GM19452 (cell line): Measurements from ENCODE around the gene NES.
"Not testable (repeated sequence)": the region's sequence is repeated elsewhere in the genome, so short reads cannot be mapped to it uniquely, and the experiment has no call there.

Experiments used
- ATAC-seq: cut with Tn5 transposase; IDR thresholded peaks from one replicate; pipeline ENCODE4 v1.9.1; 2021; ENCODE audit not compliant: unreplicated experiment

Gene NES

GRCh38 chr1:156645666-156646065 lies 31.5 kb downstream of the NES start:
- ATAC-seq, result no peak

GRCh38 chr1:156645056-156645455 lies 32.2 kb downstream of the NES start:
- no peak for ATAC-seq

GRCh38 chr1:156644640-156645039 lies 32.6 kb downstream of the NES start:
- ATAC-seq, result no peak

GRCh38 chr1:156644146-156644545 lies 33.1 kb downstream of the NES start:
- no peak for ATAC-seq

- ATAC-seq, result no peak
These were observed 33.5 kb downstream of the NES start for GRCh38 chr1:156643778-156644092.

- no peak for ATAC-seq
These were observed 34.0 kb downstream of the NES start for GRCh38 chr1:156643049-156643777.

GRCh38 chr1:156642265-156643048 lies 34.8 kb downstream of the NES start:
- no peak for ATAC-seq

- ATAC-seq, result no peak
These were observed 35.4 kb downstream of the NES start, which contains the start of gene BCAN for GRCh38 chr1:156641761-156642264. Gene BCAN (plus strand): TSS chr1:156642117. CDS start chr1:156646055, 3,938 bp downstream.

GRCh38 chr1:156640842-156641706 lies 36.1 kb downstream of the NES start:
- ATAC-seq, result no peak

- ATAC-seq, result no peak
These were observed 37.6 kb downstream of the NES start for GRCh38 chr1:156639601-156640101.

- ATAC-seq, result no peak
These were observed 38.8 kb downstream of the NES start for GRCh38 chr1:156638189-156638985.

GRCh38 chr1:156632355-156632754 lies 44.9 kb downstream of the NES start:
- ATAC-seq, result no peak

- not testable (repeated sequence) for ATAC-seq
These were observed 46.1 kb downstream of the NES start for GRCh38 chr1:156631152-156631551.

GRCh38 chr1:156629823-156630449 lies 47.3 kb downstream of the NES start:
- ATAC-seq, result no peak

- ATAC-seq, result no peak
These were observed 49.8 kb downstream of the NES start for GRCh38 chr1:156627313-156627880.

- no peak for ATAC-seq
These were observed 51.1 kb downstream of the NES start for GRCh38 chr1:156626079-156626438.

GRCh38 chr1:156625436-156626078 lies 51.6 kb downstream of the NES start:
- no peak for ATAC-seq

GRCh38 chr1:156624814-156625435 lies 52.3 kb downstream of the NES start:
- ATAC-seq, result no peak
